HCT116 (cell line): ENCODE data around the gene MRS2. TPM values are rescaled to one million over a fixed set of nuclear protein-coding genes. Genes with fewer than 3 reads are reported as not detected.

ENCODE experiments used
- ATAC-seq: fragments of 200-7000 bp; cut with Tn5 transposase; 2 replicates; pipeline ENCODE4 v1.9.1; 2020; ENCODE audit warnings: mild to moderate bottlenecking, moderate library complexity
- BruUV-seq: library from RNA; stranded (reverse); fragments of 400-500 nt; replicated peaks from 2 replicates; lab custom pipeline; 2021; lab: Mats Ljungman, UMichigan
- CTCF ChIA-PET: fragments of 300-600 bp; sonication (Branson Sonifier 250); formaldehyde crosslinking; loops from one replicate; lab custom pipeline; 2021; ENCODE audit warnings: antibody characterized with exemption; lab: Charles Lee
- POLR2A ChIA-PET: fragments of 300-600, 350-600 bp; sonication (Branson Sonifier 250); formaldehyde crosslinking; loops from one replicate; lab custom pipeline; 2021; ENCODE audit warnings: antibody characterized with exemption; lab: Charles Lee
- RAD21 ChIA-PET, 2 experiments: fragments of 300-600 bp; sonication (Branson Sonifier 250); formaldehyde crosslinking; loops; one replicate each; lab custom pipeline; 2023; ENCODE audit warnings: low total read pairs in 2 of 2; ENCODE audit not compliant: uncharacterized antibody in 2 of 2, unreplicated experiment in 2 of 2, low non-redundant PET in 1 of 2; lab: Charles Lee
- DNase-seq: peaks from one replicate; pipeline ENCODE4 v3.0.0-alpha.2; 2010; ENCODE audit warnings: low read depth, low spot score
- H2AFZ ChIP-seq: fragments of 200-600 bp; shearing (Covaris generic), sonication (generic); 2 replicates; pipeline ENCODE4 v1.6.1; 2017; ENCODE audit warnings: low read depth, mixed run types, mixed read lengths, antibody characterized with exemption, low read length; ENCODE audit not compliant: poor library complexity, severe bottlenecking
- H3K27ac ChIP-seq: 2 replicates; pipeline ENCODE4 v1.5.1; 2012; ENCODE audit warnings: low read depth, low read length
- H3K27me3 ChIP-seq: fragments of 200-600 bp; sonication (generic); 2 replicates; pipeline ENCODE4 v1.6.1; 2016; ENCODE audit warnings: mixed run types, low read length, mixed read lengths; ENCODE audit not compliant: insufficient read depth
- H3K36me3 ChIP-seq, 2 experiments: fragments of 200-500 bp in 1 of 2; fragments of 200-600 bp in 1 of 2; sonication (Bioruptor generic) in 1 of 2; sonication (generic) in 1 of 2; 2 replicates each; pipeline versions ENCODE4 v1.5.1 to v1.6.1; 2014 to 2016; ENCODE audit warnings: low read length in 2 of 2, inconsistent platforms in 1 of 2, mixed read lengths in 1 of 2, mixed run types in 1 of 2; ENCODE audit not compliant: insufficient read depth in 2 of 2, control insufficient read depth in 1 of 2
- H3K4me1 ChIP-seq, 2 experiments: fragments of 200-600 bp in 1 of 2; sonication (generic) in 1 of 2; 2 replicates each; pipeline versions ENCODE4 v1.5.1 to v1.6.1; 2012 to 2017; ENCODE audit warnings: low read length in 2 of 2, inconsistent platforms in 1 of 2, mild to moderate bottlenecking in 1 of 2, mixed read lengths in 1 of 2, mixed run types in 1 of 2, moderate library complexity in 1 of 2; ENCODE audit not compliant: insufficient read depth in 2 of 2, control insufficient read depth in 1 of 2
- H3K4me2 ChIP-seq: fragments of 200-600 bp; sonication (generic); 2 replicates; pipeline ENCODE4 v1.6.1; 2017; ENCODE audit warnings: mixed run types, low read length, mixed read lengths
- H3K4me3 ChIP-seq, 2 experiments: fragments of 200-600 bp in 1 of 2; sonication (generic) in 1 of 2; replicated peaks in 1 of 2; 2 replicates each; pipeline ENCODE4 v1.5.1; 2011 to 2016; ENCODE audit warnings: low read length in 2 of 2, control low read depth in 1 of 2, low read depth in 1 of 2, mild to moderate bottlenecking in 1 of 2, mixed read lengths in 1 of 2, mixed run types in 1 of 2
- H3K79me2 ChIP-seq: fragments of 200-600 bp; sonication (generic); 2 replicates; pipeline ENCODE4 v1.6.1; 2017; ENCODE audit warnings: mild to moderate bottlenecking, mixed run types, low read length, moderate library complexity, mixed read lengths; ENCODE audit not compliant: insufficient read depth
- H3K9ac ChIP-seq: fragments of 200-600 bp; sonication (generic); 2 replicates; pipeline ENCODE4 v1.6.1; 2016; ENCODE audit warnings: low read length, mixed read lengths
- H3K9me2 ChIP-seq: fragments of 200-600 bp; sonication (generic), shearing (Covaris generic); 2 replicates; pipeline ENCODE4 v1.6.1; 2017; ENCODE audit warnings: mixed run types, mild to moderate bottlenecking, moderate library complexity; ENCODE audit not compliant: insufficient read depth
- H3K9me3 ChIP-seq, 2 experiments: fragments of 200-500 bp in 1 of 2; fragments of 200-600 bp in 1 of 2; sonication (Bioruptor generic) in 1 of 2; sonication (generic) in 1 of 2; 2 replicates each; pipeline ENCODE4 v1.6.1; 2014 to 2017; ENCODE audit warnings: low read length in 2 of 2, mixed read lengths in 2 of 2, inconsistent platforms in 1 of 2, low read depth in 1 of 2, mild to moderate bottlenecking in 1 of 2, mixed run types in 1 of 2, moderate library complexity in 1 of 2; ENCODE audit not compliant: control insufficient read depth in 1 of 2, insufficient read depth in 1 of 2
- H4K20me1 ChIP-seq: fragments of 200-600 bp; sonication (generic), shearing (Covaris generic); 2 replicates; pipeline ENCODE4 v1.6.1; 2017; ENCODE audit warnings: mixed run types, mild to moderate bottlenecking, moderate library complexity; ENCODE audit not compliant: insufficient read depth
- CBX3 ChIP-seq: IDR thresholded peaks from 2 replicates; pipeline ENCODE4 v1.6.1; 2012; ENCODE audit warnings: low read depth
- EGR1 ChIP-seq: IDR thresholded peaks from 2 replicates; pipeline ENCODE4 v1.6.1; 2012; ENCODE audit warnings: low read depth
- FOSL1 ChIP-seq: IDR thresholded peaks from 2 replicates; pipeline ENCODE4 v1.6.1; 2012; ENCODE audit warnings: low read depth
- JUND ChIP-seq: IDR thresholded peaks from 2 replicates; pipeline ENCODE4 v1.6.1; 2012
- POLR2A ChIP-seq: IDR thresholded peaks from 2 replicates; pipeline ENCODE4 v1.7.0; 2011; ENCODE audit warnings: borderline replicate concordance; ENCODE audit not compliant: insufficient read depth, insufficient read length; ENCODE audit errors: extremely low read depth
- RAD21 ChIP-seq: IDR thresholded peaks from 2 replicates; pipeline ENCODE4 v1.6.1; 2012; ENCODE audit warnings: low read depth, mild to moderate bottlenecking
- SP1 ChIP-seq: IDR thresholded peaks from 2 replicates; pipeline ENCODE4 v1.6.1; 2012; ENCODE audit warnings: low read depth
- SRF ChIP-seq: IDR thresholded peaks from 2 replicates; pipeline ENCODE4 v1.6.1; 2012; ENCODE audit warnings: low read depth
- TCF7L2 ChIP-seq: IDR thresholded peaks from 2 replicates; pipeline ENCODE4 v1.7.0; 2011; ENCODE audit warnings: borderline replicate concordance, inconsistent platforms; ENCODE audit not compliant: insufficient read depth, insufficient read length; ENCODE audit errors: extremely low read depth
- YY1 ChIP-seq: IDR thresholded peaks from 2 replicates; pipeline ENCODE4 v1.6.1; 2011; ENCODE audit warnings: low read length, low read depth, moderate library complexity, mild to moderate bottlenecking; ENCODE audit not compliant: insufficient replicate concordance; ENCODE audit errors: extremely low read depth
- intact Hi-C: fragments of 100-400 bp; cut with micrococcal nuclease; formaldehyde crosslinking; loops from 2 replicates; pipeline ENCODE4 v1.10.0; 2022
- total RNA-seq: library from RNA; stranded (reverse); gene quantifications from one replicate; pipeline ENCODE4 v1.2.1, GENCODE V29; 2021; ENCODE audit not compliant: unreplicated experiment
- TF ChIP-seq, protein P1 (sequence below): IDR thresholded peaks from 2 replicates; pipeline ENCODE4 v1.6.1; 2012; ENCODE audit warnings: low read depth

Gene MRS2
- total RNA-seq, 1 experiment from 2014 or later, result 39.9 TPM

DNA sequence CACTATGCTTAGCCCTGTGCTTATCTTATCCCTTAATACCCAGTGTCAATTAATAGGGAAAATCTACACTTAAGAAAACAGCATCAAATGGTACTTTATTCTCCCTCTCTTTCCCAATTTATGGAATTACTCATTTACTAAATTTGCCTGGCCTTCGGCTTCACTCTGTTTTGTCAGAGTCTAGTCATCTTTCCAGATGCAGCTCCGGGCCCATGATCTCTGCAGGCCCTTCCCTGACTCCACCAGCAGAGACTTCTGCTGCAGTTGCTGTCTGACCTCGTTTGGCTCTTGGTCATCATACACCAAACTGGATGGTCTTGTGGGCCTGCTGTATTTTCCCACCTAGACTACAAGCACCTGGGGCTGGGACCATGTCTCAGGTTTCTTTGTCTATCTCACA is 27.4 kb downstream of the MRS2 start:
- no peak overlapping the region for H3K9ac ChIP-seq
- H3K4me3 ChIP-seq, result no peak overlapping the region
- ATAC-seq (no peak), DNase-seq (no peak)
- no peaks in the 10 kb centered on the region for H3K9me2 ChIP-seq
- BruUV-seq, result no TSS peak
- ChIA-PET RAD21 (no interaction called here), POLR2A (no interaction called here), CTCF (interaction anchor here (1.0 to 1.1 kb wide), 2 partner anchors 91 to 793 kb away, joined by 3 read pairs; no protein-coding TSS in a partner anchor)
- no peaks in the 10 kb centered on the region for H3K9me3 ChIP-seq
- H2AFZ ChIP-seq, result no peak overlapping the region
- H3K36me3 ChIP-seq, result peaks cover 5% of the 10 kb centered on the region in 2 experiments; a peak in 3 of 4 replicates
- H3K4me1 ChIP-seq, result peaks cover 0 to 7% of the 10 kb centered on the region in 2 experiments; a peak in 2 of 4 replicates
- H3K4me2 ChIP-seq, result no peak overlapping the region
- no peak overlapping the region for H3K27ac ChIP-seq
- no peaks in the 10 kb centered on the region for H3K27me3 ChIP-seq
- no peaks in the 10 kb centered on the region for H4K20me1 ChIP-seq
- TF ChIP-seq CBX3 (no peak), EGR1 (no peak), FOSL1 (no peak), YY1 (no peak), SRF (no peak), JUND (no peak), RAD21 (no peak), POLR2A (no peak), TCF7L2 (no peak), SP1 (no peak)
- TF ChIP-seq, protein P1, sequence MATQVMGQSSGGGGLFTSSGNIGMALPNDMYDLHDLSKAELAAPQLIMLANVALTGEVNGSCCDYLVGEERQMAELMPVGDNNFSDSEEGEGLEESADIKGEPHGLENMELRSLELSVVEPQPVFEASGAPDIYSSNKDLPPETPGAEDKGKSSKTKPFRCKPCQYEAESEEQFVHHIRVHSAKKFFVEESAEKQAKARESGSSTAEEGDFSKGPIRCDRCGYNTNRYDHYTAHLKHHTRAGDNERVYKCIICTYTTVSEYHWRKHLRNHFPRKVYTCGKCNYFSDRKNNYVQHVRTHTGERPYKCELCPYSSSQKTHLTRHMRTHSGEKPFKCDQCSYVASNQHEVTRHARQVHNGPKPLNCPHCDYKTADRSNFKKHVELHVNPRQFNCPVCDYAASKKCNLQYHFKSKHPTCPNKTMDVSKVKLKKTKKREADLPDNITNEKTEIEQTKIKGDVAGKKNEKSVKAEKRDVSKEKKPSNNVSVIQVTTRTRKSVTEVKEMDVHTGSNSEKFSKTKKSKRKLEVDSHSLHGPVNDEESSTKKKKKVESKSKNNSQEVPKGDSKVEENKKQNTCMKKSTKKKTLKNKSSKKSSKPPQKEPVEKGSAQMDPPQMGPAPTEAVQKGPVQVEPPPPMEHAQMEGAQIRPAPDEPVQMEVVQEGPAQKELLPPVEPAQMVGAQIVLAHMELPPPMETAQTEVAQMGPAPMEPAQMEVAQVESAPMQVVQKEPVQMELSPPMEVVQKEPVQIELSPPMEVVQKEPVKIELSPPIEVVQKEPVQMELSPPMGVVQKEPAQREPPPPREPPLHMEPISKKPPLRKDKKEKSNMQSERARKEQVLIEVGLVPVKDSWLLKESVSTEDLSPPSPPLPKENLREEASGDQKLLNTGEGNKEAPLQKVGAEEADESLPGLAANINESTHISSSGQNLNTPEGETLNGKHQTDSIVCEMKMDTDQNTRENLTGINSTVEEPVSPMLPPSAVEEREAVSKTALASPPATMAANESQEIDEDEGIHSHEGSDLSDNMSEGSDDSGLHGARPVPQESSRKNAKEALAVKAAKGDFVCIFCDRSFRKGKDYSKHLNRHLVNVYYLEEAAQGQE, result no peak
- no peaks in the 10 kb centered on the region for H3K79me2 ChIP-seq
- intact Hi-C loops, result loop anchor here (5.0 kb wide), 1 partner anchor 337 kb away; no protein-coding TSS in a partner anchor
